PC-9 (cell line): ENCODE data around the gene RAD51AP1. TPM values are rescaled to one million over a fixed set of nuclear protein-coding genes. Genes with fewer than 3 reads are reported as not detected.

Experiments
- BruUV-seq: library from RNA; stranded (reverse); fragments of 400-500 nt; replicated peaks from 2 replicates; lab custom pipeline; 2021; lab: Mats Ljungman, UMichigan
- CTCF ChIA-PET: fragments of 300-600 bp; sonication (Branson Sonifier 250); formaldehyde crosslinking; loops from one replicate; lab custom pipeline; 2022; ENCODE audit warnings: antibody characterized with exemption; lab: Charles Lee
- POLR2A ChIA-PET: fragments of 300-600 bp; sonication (Branson Sonifier 250); formaldehyde crosslinking; loops from one replicate; lab custom pipeline; 2022; ENCODE audit warnings: antibody characterized with exemption; ENCODE audit not compliant: unreplicated experiment; lab: Charles Lee
- DNase-seq, 2 experiments: peaks; one replicate each; pipeline versions ENCODE4 v3.0.0 to v3.0.0-alpha.2; 2015 to 2022; ENCODE audit warnings: mixed read lengths in 1 of 2
- H2AFZ ChIP-seq: fragments of 200-600 bp; sonication (generic); 2 replicates; pipeline ENCODE4 v1.8.1; 2017; ENCODE audit warnings: antibody characterized with exemption
- H3F3A ChIP-seq: fragments of 200-600 bp; sonication (generic); 2 replicates; pipeline ENCODE4 v1.8.1; 2017; ENCODE audit warnings: antibody characterized with exemption, mild to moderate bottlenecking, low read depth; ENCODE audit not compliant: insufficient read depth
- H3K27ac ChIP-seq: fragments of 200-600 bp; sonication (generic); 2 replicates; pipeline ENCODE4 v1.6.1; 2016; ENCODE audit warnings: mixed run types
- H3K27me3 ChIP-seq: fragments of 200-600 bp; sonication (generic); 2 replicates; pipeline ENCODE4 v1.6.1; 2016; ENCODE audit warnings: low read depth, mixed run types; ENCODE audit not compliant: insufficient read depth
- H3K36me3 ChIP-seq: fragments of 200-600 bp; sonication (generic); 2 replicates; pipeline ENCODE4 v1.6.1; 2016; ENCODE audit warnings: low read depth, mixed run types
- H3K4me1 ChIP-seq: fragments of 200-600 bp; sonication (generic); replicated peaks from 2 replicates; pipeline ENCODE4 v1.6.1; 2016; ENCODE audit warnings: mixed run types; ENCODE audit not compliant: insufficient read depth
- H3K4me2 ChIP-seq: fragments of 200-600 bp; sonication (generic); 2 replicates; pipeline ENCODE4 v1.6.1; 2017; ENCODE audit warnings: mixed run types
- H3K4me3 ChIP-seq: fragments of 200-600 bp; sonication (generic); 2 replicates; pipeline ENCODE4 v1.6.1; 2016; ENCODE audit warnings: mixed run types
- H3K79me2 ChIP-seq: fragments of 200-600 bp; sonication (generic); 2 replicates; pipeline ENCODE4 v1.6.1; 2017; ENCODE audit warnings: low read depth, mixed run types
- H3K9me2 ChIP-seq: fragments of 200-600 bp; sonication (generic); 2 replicates; pipeline ENCODE4 v1.8.1; 2017; ENCODE audit warnings: mild to moderate bottlenecking; ENCODE audit not compliant: insufficient read depth
- H3K9me3 ChIP-seq: fragments of 200-600 bp; sonication (generic); 2 replicates; pipeline ENCODE4 v1.8.1; 2016; ENCODE audit warnings: low read depth; ENCODE audit not compliant: insufficient read depth
- H4K20me1 ChIP-seq: fragments of 200-600 bp; sonication (generic); 2 replicates; pipeline ENCODE4 v1.8.1; 2017; ENCODE audit not compliant: insufficient read depth
- EZH2 ChIP-seq: fragments of 200-600 bp; sonication (generic); IDR thresholded peaks from 2 replicates; pipeline ENCODE4 v1.8.0; 2017; ENCODE audit warnings: antibody characterized with exemption, low read depth
- intact Hi-C: fragments of 100-400 bp; cut with micrococcal nuclease; formaldehyde crosslinking; loops from one replicate; pipeline ENCODE4 v1.10.0; 2022; ENCODE audit not compliant: unreplicated experiment
- total RNA-seq: library from RNA; stranded (reverse); gene quantifications from 2 replicates; pipeline ENCODE4 v1.2.3, GENCODE V29; 2021
- TF ChIP-seq, protein P1 (sequence below): fragments of 200-600 bp; sonication (generic); conservative IDR thresholded peaks from 2 replicates; pipeline ENCODE4 v1.6.1; 2017; ENCODE audit warnings: mixed run types, antibody characterized with exemption, mild to moderate bottlenecking, moderate library complexity

The RAD51AP1 gene
- total RNA-seq, 1 experiment from 2014 or later = 54.7 TPM

DNA sequence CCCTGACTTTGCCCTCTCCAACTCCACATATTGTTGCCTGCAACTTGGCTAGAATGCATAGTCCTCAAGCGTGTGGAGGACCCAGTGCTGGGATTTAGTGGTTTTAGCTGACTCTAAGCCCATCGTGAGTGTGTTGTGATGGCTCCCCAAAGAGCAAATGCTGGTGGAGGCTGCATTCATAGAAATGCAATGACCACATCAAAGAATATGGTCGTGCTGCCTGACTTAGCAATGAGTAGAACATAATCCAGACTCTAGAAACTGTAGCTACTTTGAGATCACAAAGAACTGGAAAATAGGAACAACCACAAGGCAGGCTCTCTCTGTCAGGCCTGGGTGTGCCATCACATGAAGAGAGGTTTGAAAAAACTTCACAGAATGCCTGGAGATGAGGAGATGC is 24.6 kb downstream of the RAD51AP1 start:
- Histone ChIP-seq H4K20me1 (no peaks in the 10 kb centered on the region), H3K27ac (no peak overlapping the region), H3K27me3 (no peaks in the 10 kb centered on the region), H3K4me1 (no peaks in the 10 kb centered on the region), H3F3A (no peaks in the 10 kb centered on the region), H3K36me3 (no peaks in the 10 kb centered on the region), H3K9me3 (no peaks in the 10 kb centered on the region), H3K79me2 (no peaks in the 10 kb centered on the region), H3K4me2 (no peak overlapping the region), H3K4me3 (no peak overlapping the region), H3K9me2 (no peaks in the 10 kb centered on the region), H2AFZ (no peak overlapping the region)
- TSS peak; percentile 14 for BruUV-seq
- no peak for DNase-seq
- ChIA-PET CTCF (no interaction called here), POLR2A (no interaction called here)
- no peak for TF ChIP-seq EZH2
- TF ChIP-seq, protein P1, sequence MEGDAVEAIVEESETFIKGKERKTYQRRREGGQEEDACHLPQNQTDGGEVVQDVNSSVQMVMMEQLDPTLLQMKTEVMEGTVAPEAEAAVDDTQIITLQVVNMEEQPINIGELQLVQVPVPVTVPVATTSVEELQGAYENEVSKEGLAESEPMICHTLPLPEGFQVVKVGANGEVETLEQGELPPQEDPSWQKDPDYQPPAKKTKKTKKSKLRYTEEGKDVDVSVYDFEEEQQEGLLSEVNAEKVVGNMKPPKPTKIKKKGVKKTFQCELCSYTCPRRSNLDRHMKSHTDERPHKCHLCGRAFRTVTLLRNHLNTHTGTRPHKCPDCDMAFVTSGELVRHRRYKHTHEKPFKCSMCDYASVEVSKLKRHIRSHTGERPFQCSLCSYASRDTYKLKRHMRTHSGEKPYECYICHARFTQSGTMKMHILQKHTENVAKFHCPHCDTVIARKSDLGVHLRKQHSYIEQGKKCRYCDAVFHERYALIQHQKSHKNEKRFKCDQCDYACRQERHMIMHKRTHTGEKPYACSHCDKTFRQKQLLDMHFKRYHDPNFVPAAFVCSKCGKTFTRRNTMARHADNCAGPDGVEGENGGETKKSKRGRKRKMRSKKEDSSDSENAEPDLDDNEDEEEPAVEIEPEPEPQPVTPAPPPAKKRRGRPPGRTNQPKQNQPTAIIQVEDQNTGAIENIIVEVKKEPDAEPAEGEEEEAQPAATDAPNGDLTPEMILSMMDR = no peak
- intact Hi-C loops = no loop called here

DNA sequence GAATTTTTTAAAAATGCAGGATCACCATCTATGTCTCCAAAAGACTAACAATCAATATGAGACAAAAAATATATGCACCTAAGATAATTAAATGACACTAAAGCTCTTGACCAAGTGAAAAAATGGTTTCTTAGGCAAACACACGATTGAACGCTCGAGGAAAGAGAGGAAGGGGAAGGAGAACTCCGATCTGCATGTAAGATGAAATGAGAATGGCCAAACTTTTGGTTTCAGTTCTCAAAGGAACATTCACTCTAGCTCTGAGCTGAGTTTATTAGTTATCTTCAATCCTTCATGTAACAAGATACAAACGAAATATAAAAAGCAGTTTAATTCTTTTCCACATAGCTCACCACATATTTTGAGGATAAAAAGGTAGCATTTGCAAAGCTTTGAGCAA is 26.1 kb downstream of the RAD51AP1 start:
- ChIA-PET CTCF (no interaction called here), POLR2A (interaction anchor here (0.6 kb wide), 1 partner anchor 16 kb away, joined by 3 read pairs; no protein-coding TSS in a partner anchor)
- Histone ChIP-seq H4K20me1 (no peaks in the 10 kb centered on the region), H3F3A (no peaks in the 10 kb centered on the region), H3K36me3 (no peaks in the 10 kb centered on the region), H3K4me1 (no peaks in the 10 kb centered on the region), H3K79me2 (no peaks in the 10 kb centered on the region), H2AFZ (no peak overlapping the region), H3K4me2 (no peak overlapping the region), H3K9me2 (no peaks in the 10 kb centered on the region), H3K4me3 (no peak overlapping the region), H3K27ac (no peak overlapping the region), H3K9me3 (no peaks in the 10 kb centered on the region), H3K27me3 (no peaks in the 10 kb centered on the region)
- intact Hi-C loops = no loop called here
- BruUV-seq = no TSS peak
- TF ChIP-seq, protein P1 = no peak
- TF ChIP-seq EZH2 = no peak
- DNase-seq = no peak

DNA sequence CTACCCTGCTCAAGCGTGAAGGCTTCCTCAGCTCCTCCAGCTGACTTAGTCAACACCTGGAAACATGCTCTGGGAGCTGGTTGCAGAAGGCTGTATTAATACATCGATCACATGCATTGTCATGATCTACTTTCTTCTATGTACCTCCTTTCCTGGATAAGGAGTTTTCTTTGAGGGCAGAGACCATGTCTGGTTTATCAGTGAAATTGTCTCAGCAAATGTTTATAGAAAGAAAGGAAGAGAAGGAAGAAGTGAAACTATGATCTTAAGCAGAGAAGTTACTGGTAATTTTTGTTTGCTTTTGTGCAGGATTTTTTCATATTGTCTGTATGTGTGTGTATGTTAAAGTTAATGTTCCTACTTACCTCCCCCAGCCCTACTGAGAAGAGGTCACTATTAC is 27.8 kb downstream of the RAD51AP1 start:
- Histone ChIP-seq H3K9me3 (no peaks in the 10 kb centered on the region), H2AFZ (no peak overlapping the region), H3K9me2 (no peaks in the 10 kb centered on the region), H3K4me2 (no peak overlapping the region), H3K4me3 (no peak overlapping the region), H3K27me3 (no peaks in the 10 kb centered on the region), H3K36me3 (no peaks in the 10 kb centered on the region), H3K79me2 (no peaks in the 10 kb centered on the region), H3K27ac (no peak overlapping the region), H4K20me1 (no peaks in the 10 kb centered on the region), H3K4me1 (no peaks in the 10 kb centered on the region), H3F3A (no peaks in the 10 kb centered on the region)
- DNase-seq = no peak
- TF ChIP-seq, protein P1 = no peak
- TF ChIP-seq EZH2 = no peak
- intact Hi-C loops = no loop called here
- no TSS peak for BruUV-seq
- CTCF ChIA-PET = no interaction called here
- POLR2A ChIA-PET = no interaction called here
